PC-9 (cell line): ENCODE measurements around the gene MGAT5. TPM values are rescaled to one million over a fixed set of nuclear protein-coding genes. Genes with fewer than 3 reads are reported as not detected.

ENCODE experiments used
- BruUV-seq: library from RNA; stranded (reverse); fragments of 400-500 nt; replicated peaks from 2 replicates; lab custom pipeline; 2021; lab: Mats Ljungman, UMichigan
- CTCF ChIA-PET: fragments of 300-600 bp; sonication (Branson Sonifier 250); formaldehyde crosslinking; loops from one replicate; lab custom pipeline; 2022; ENCODE audit warnings: antibody characterized with exemption; lab: Charles Lee
- POLR2A ChIA-PET: fragments of 300-600 bp; sonication (Branson Sonifier 250); formaldehyde crosslinking; loops from one replicate; lab custom pipeline; 2022; ENCODE audit warnings: antibody characterized with exemption; ENCODE audit not compliant: unreplicated experiment; lab: Charles Lee
- DNase-seq, 2 experiments: peaks; one replicate each; pipeline versions ENCODE4 v3.0.0 to v3.0.0-alpha.2; 2015 to 2022; ENCODE audit warnings: mixed read lengths in 1 of 2
- H2AFZ ChIP-seq: fragments of 200-600 bp; sonication (generic); 2 replicates; pipeline ENCODE4 v1.8.1; 2017; ENCODE audit warnings: antibody characterized with exemption
- H3F3A ChIP-seq: fragments of 200-600 bp; sonication (generic); 2 replicates; pipeline ENCODE4 v1.8.1; 2017; ENCODE audit warnings: antibody characterized with exemption, mild to moderate bottlenecking, low read depth; ENCODE audit not compliant: insufficient read depth
- H3K27ac ChIP-seq: fragments of 200-600 bp; sonication (generic); 2 replicates; pipeline ENCODE4 v1.6.1; 2016; ENCODE audit warnings: mixed run types
- H3K27me3 ChIP-seq: fragments of 200-600 bp; sonication (generic); 2 replicates; pipeline ENCODE4 v1.6.1; 2016; ENCODE audit warnings: low read depth, mixed run types; ENCODE audit not compliant: insufficient read depth
- H3K36me3 ChIP-seq: fragments of 200-600 bp; sonication (generic); 2 replicates; pipeline ENCODE4 v1.6.1; 2016; ENCODE audit warnings: low read depth, mixed run types
- H3K4me1 ChIP-seq: fragments of 200-600 bp; sonication (generic); replicated peaks from 2 replicates; pipeline ENCODE4 v1.6.1; 2016; ENCODE audit warnings: mixed run types; ENCODE audit not compliant: insufficient read depth
- H3K4me2 ChIP-seq: fragments of 200-600 bp; sonication (generic); 2 replicates; pipeline ENCODE4 v1.6.1; 2017; ENCODE audit warnings: mixed run types
- H3K4me3 ChIP-seq: fragments of 200-600 bp; sonication (generic); 2 replicates; pipeline ENCODE4 v1.6.1; 2016; ENCODE audit warnings: mixed run types
- H3K79me2 ChIP-seq: fragments of 200-600 bp; sonication (generic); 2 replicates; pipeline ENCODE4 v1.6.1; 2017; ENCODE audit warnings: low read depth, mixed run types
- H3K9me2 ChIP-seq: fragments of 200-600 bp; sonication (generic); 2 replicates; pipeline ENCODE4 v1.8.1; 2017; ENCODE audit warnings: mild to moderate bottlenecking; ENCODE audit not compliant: insufficient read depth
- H3K9me3 ChIP-seq: fragments of 200-600 bp; sonication (generic); 2 replicates; pipeline ENCODE4 v1.8.1; 2016; ENCODE audit warnings: low read depth; ENCODE audit not compliant: insufficient read depth
- H4K20me1 ChIP-seq: fragments of 200-600 bp; sonication (generic); 2 replicates; pipeline ENCODE4 v1.8.1; 2017; ENCODE audit not compliant: insufficient read depth
- CTCF ChIP-seq: fragments of 200-600 bp; sonication (generic); conservative IDR thresholded peaks from 2 replicates; pipeline ENCODE4 v1.6.1; 2017; ENCODE audit warnings: mixed run types, antibody characterized with exemption, mild to moderate bottlenecking, moderate library complexity
- EZH2 ChIP-seq: fragments of 200-600 bp; sonication (generic); IDR thresholded peaks from 2 replicates; pipeline ENCODE4 v1.8.0; 2017; ENCODE audit warnings: antibody characterized with exemption, low read depth
- intact Hi-C: fragments of 100-400 bp; cut with micrococcal nuclease; formaldehyde crosslinking; loops from one replicate; pipeline ENCODE4 v1.10.0; 2022; ENCODE audit not compliant: unreplicated experiment
- total RNA-seq: library from RNA; stranded (reverse); gene quantifications from 2 replicates; pipeline ENCODE4 v1.2.3, GENCODE V29; 2021

Gene MGAT5
- total RNA-seq, 1 experiment from 2014 or later = 33.5 TPM

GRCh38 chr2:134449751-134450513, 196.1 kb downstream of the MGAT5 start:
- no peak overlapping the region for H3K27ac ChIP-seq
- H3K36me3 ChIP-seq = no peaks in the 10 kb centered on the region
- no peaks in the 10 kb centered on the region for H3F3A ChIP-seq
- no peak overlapping the region for H2AFZ ChIP-seq
- ChIA-PET CTCF (interaction anchor here (0.5 to 1.7 kb wide), 6 partner anchors 18 to 563 kb away, joined by 3 to 6 read pairs (median 4); no protein-coding TSS in a partner anchor), POLR2A (no interaction called here)
- TF ChIP-seq CTCF (no peak), EZH2 (no peak)
- BruUV-seq = no TSS peak
- no peak for DNase-seq
- no peak overlapping the region for H3K4me2 ChIP-seq
- H3K9me2 ChIP-seq = no peaks in the 10 kb centered on the region
- no peaks in the 10 kb centered on the region for H3K79me2 ChIP-seq
- intact Hi-C loops = loop anchor here (1.0 kb wide), 2 partner anchors 205 to 564 kb away; no protein-coding TSS in a partner anchor
- no peak overlapping the region for H3K4me3 ChIP-seq
- H3K27me3 ChIP-seq = no peaks in the 10 kb centered on the region
- no peaks in the 10 kb centered on the region for H4K20me1 ChIP-seq
- H3K9me3 ChIP-seq = no peaks in the 10 kb centered on the region
- H3K4me1 ChIP-seq = 0 out of 2 replicates have a peak, but pooled peaks cover 3% of the 10 kb centered on the region

- Histone ChIP-seq H3F3A (no peaks in the 10 kb centered on the region), H3K4me3 (no peak overlapping the region), H3K27ac (no peak overlapping the region), H3K4me1 (0 out of 2 replicates have a peak, but pooled peaks cover under 1% of the 10 kb centered on the region), H4K20me1 (no peaks in the 10 kb centered on the region), H3K36me3 (no peaks in the 10 kb centered on the region), H3K79me2 (no peaks in the 10 kb centered on the region), H2AFZ (no peak overlapping the region), H3K9me2 (no peaks in the 10 kb centered on the region), H3K4me2 (no peak overlapping the region), H3K27me3 (no peaks in the 10 kb centered on the region), H3K9me3 (no peaks in the 10 kb centered on the region)
- CTCF ChIA-PET = interaction anchor here (0.6 to 1.7 kb wide), 9 partner anchors 18 to 537 kb away, joined by 3 to 14 read pairs (median 4); no protein-coding TSS in a partner anchor
- BruUV-seq = no TSS peak
- TF ChIP-seq CTCF = no peak
- TF ChIP-seq EZH2 = no peak
- POLR2A ChIA-PET = interaction anchor here (0.6 kb wide), 1 partner anchor 223 kb away, joined by 3 read pairs; no protein-coding TSS in a partner anchor
- intact Hi-C loops = loop anchor here (1.0 kb wide), 1 partner anchor 333 kb away; no protein-coding TSS in a partner anchor
- DNase-seq = no peak
Observed at GRCh38 chr2:134451347-134451630, 197.4 kb downstream of the MGAT5 start.

GRCh38 chr2:134452042-134452733, 198.3 kb downstream of the MGAT5 start:
- no peak for DNase-seq
- BruUV-seq = TSS peak; percentile 13
- H3F3A ChIP-seq = no peaks in the 10 kb centered on the region
- no peaks in the 10 kb centered on the region for H3K36me3 ChIP-seq
- H3K4me1 ChIP-seq = no peaks in the 10 kb centered on the region
- no peak overlapping the region for H3K27ac ChIP-seq
- CTCF ChIA-PET = interaction anchor here (0.8 to 1.7 kb wide), 2 partner anchors 20 to 332 kb away, joined by 6 to 14 read pairs; no protein-coding TSS in a partner anchor
- TF ChIP-seq EZH2 (no peak), CTCF (no peak)
- H3K4me2 ChIP-seq = no peak overlapping the region
- no peaks in the 10 kb centered on the region for H3K27me3 ChIP-seq
- no peaks in the 10 kb centered on the region for H3K9me2 ChIP-seq
- POLR2A ChIA-PET = no interaction called here
- H3K9me3 ChIP-seq = no peaks in the 10 kb centered on the region
- H3K79me2 ChIP-seq = no peaks in the 10 kb centered on the region
- H3K4me3 ChIP-seq = no peak overlapping the region
- H4K20me1 ChIP-seq = no peaks in the 10 kb centered on the region
- intact Hi-C loops = no loop called here
- H2AFZ ChIP-seq = no peak overlapping the region
